HepG2 (cell line): ENCODE results near the gene ARHGEF16. TPM values are rescaled to one million over a fixed set of nuclear protein-coding genes. Genes with fewer than 3 reads are reported as not detected.

Source experiments
- DNMT1 ChIP-seq: sonication (generic); formaldehyde crosslinking; IDR thresholded peaks from 2 replicates; pipeline ENCODE4 v1.5.1; 2020; ENCODE audit warnings: mild to moderate bottlenecking, missing genetic modification reagents
- EED ChIP-seq: sonication (generic); formaldehyde crosslinking; IDR thresholded peaks from 2 replicates; pipeline ENCODE4 v1.5.0; 2020; ENCODE audit warnings: mild to moderate bottlenecking, missing genetic modification reagents
- HNF4A ChIP-seq: sonication (generic); formaldehyde crosslinking; IDR thresholded peaks from 2 replicates; pipeline ENCODE4 v1.4.0; 2020; ENCODE audit warnings: missing genetic modification reagents
- HNRNPH1 ChIP-seq: fragments of 200-400 bp; formaldehyde crosslinking; optimal IDR thresholded peaks from 2 replicates; pipeline ENCODE3; 2017; ENCODE audit warnings: mild to moderate bottlenecking, low read depth, low read length
- HNRNPK ChIP-seq: fragments of 200-400 bp; formaldehyde crosslinking; IDR thresholded peaks from 2 replicates; pipeline ENCODE4 v1.6.1; 2018; ENCODE audit warnings: low read length, low read depth, moderate library complexity, mild to moderate bottlenecking; ENCODE audit not compliant: poor library complexity, severe bottlenecking
- NFIC ChIP-seq: IDR thresholded peaks from 2 replicates; pipeline ENCODE4 v1.6.1; 2012; ENCODE audit warnings: mild to moderate bottlenecking, low read length, inconsistent platforms
- NR2F1 ChIP-seq, 2 experiments: fragments of 450-650 bp in 1 of 2; formaldehyde crosslinking in 1 of 2; IDR thresholded peaks; 2 replicates each; pipeline versions ENCODE4 v1.5.0 to v1.6.1; 2016 to 2020; ENCODE audit warnings: mild to moderate bottlenecking in 1 of 2, missing compliant biosample characterization in 1 of 2, missing genetic modification reagents in 1 of 2, moderate library complexity in 1 of 2
- PRPF4 ChIP-seq: fragments of 200-400 bp; formaldehyde crosslinking; IDR thresholded peaks from 2 replicates; pipeline ENCODE4 v1.6.1; 2016; ENCODE audit warnings: low read length, low read depth; ENCODE audit not compliant: poor library complexity, severe bottlenecking
- REPIN1 ChIP-seq: sonication (generic); formaldehyde crosslinking; IDR thresholded peaks from 2 replicates; pipeline ENCODE4 v1.8.0; 2022; ENCODE audit warnings: missing genetic modification reagents, low read depth, mild to moderate bottlenecking, borderline replicate concordance
- SIX1 ChIP-seq: sonication (generic); formaldehyde crosslinking; IDR thresholded peaks from 2 replicates; pipeline ENCODE4 v1.4.0; 2020; ENCODE audit warnings: missing genetic modification reagents, borderline replicate concordance
- SP140L ChIP-seq: sonication (generic); formaldehyde crosslinking; IDR thresholded peaks from 2 replicates; pipeline ENCODE4 v1.4.0; 2020; ENCODE audit warnings: missing genetic modification reagents, borderline replicate concordance
- SRSF4 ChIP-seq: fragments of 200-400 bp; formaldehyde crosslinking; IDR thresholded peaks from one replicate; pipeline ENCODE4 v1.6.1; 2018; ENCODE audit warnings: mild to moderate bottlenecking, low read depth, low read length, moderate library complexity; ENCODE audit not compliant: poor library complexity, severe bottlenecking
- TRIM24 ChIP-seq: sonication (generic); formaldehyde crosslinking; IDR thresholded peaks from 2 replicates; pipeline ENCODE4 v1.8.0; 2022; ENCODE audit warnings: mild to moderate bottlenecking, missing genetic modification reagents
- XRCC5 ChIP-seq: fragments of 200-400 bp; formaldehyde crosslinking; optimal IDR thresholded peaks from 2 replicates; pipeline ENCODE3; 2017; ENCODE audit warnings: mild to moderate bottlenecking, low read length
- ZBTB20 ChIP-seq: sonication (generic); formaldehyde crosslinking; IDR thresholded peaks from 2 replicates; pipeline ENCODE4 v1.8.1; 2023; ENCODE audit warnings: missing genetic modification reagents, low read depth, mild to moderate bottlenecking, borderline replicate concordance
- ZFP36 ChIP-seq: fragments of 150-350 bp; IDR thresholded peaks from 2 replicates; pipeline ENCODE4 v1.6.1; 2018; ENCODE audit warnings: borderline replicate concordance, low read length, low read depth; ENCODE audit not compliant: partially characterized antibody
- ZFP36L1 ChIP-seq: sonication (generic); formaldehyde crosslinking; IDR thresholded peaks from 2 replicates; pipeline ENCODE4 v1.8.0; 2022; ENCODE audit warnings: mild to moderate bottlenecking, missing genetic modification reagents, moderate library complexity
- ZFP62 ChIP-seq: sonication (generic); formaldehyde crosslinking; IDR thresholded peaks from 2 replicates; pipeline ENCODE4 v1.4.0; 2020; ENCODE audit warnings: missing genetic modification reagents
- ZNF24 ChIP-seq: fragments of 450-650 bp; IDR thresholded peaks from 2 replicates; pipeline ENCODE4 v1.6.1; 2017; ENCODE audit warnings: antibody characterized with exemption, mild to moderate bottlenecking
- ZNF451 ChIP-seq: sonication (generic); formaldehyde crosslinking; IDR thresholded peaks from 2 replicates; pipeline ENCODE4 v1.5.0; 2020; ENCODE audit warnings: mild to moderate bottlenecking, missing genetic modification reagents
- ZNF747 ChIP-seq: sonication (generic); formaldehyde crosslinking; IDR thresholded peaks from 2 replicates; pipeline ENCODE4 v1.8.1; 2023; ENCODE audit warnings: missing genetic modification reagents, mild to moderate bottlenecking, borderline replicate concordance
- polyA plus RNA-seq, 8 experiments: library from polyadenylated mRNA; depleted of rRNA in 3 of 8; stranded (reverse) in 7 of 8; unstranded in 1 of 8; fragments of >200 nt; fragmentation: Illumina TruSeq in 4 of 8; extraction: Trizol in 4 of 8; gene quantifications; 2 replicates each; pipeline versions ENCODE4 v1.2.1 to v1.2.3, GENCODE V29; 2011 to 2016; ENCODE audit warnings: low read depth in 4 of 8, missing spikeins in 1 of 8, mixed read lengths in 1 of 8; ENCODE audit not compliant: insufficient read depth in 1 of 8
- total RNA-seq, 5 experiments: library from RNA; depleted of rRNA; stranded (reverse); fragments of >200 nt; fragmentation: Illumina TruSeq; extraction: Trizol; gene quantifications; 2 replicates each; pipeline ENCODE4 v1.2.3, GENCODE V29; 2016; ENCODE audit warnings: low read depth in 1 of 5
- TF ChIP-seq, protein P1 (sequence below): IDR thresholded peaks from 2 replicates; pipeline ENCODE4 v1.6.1; 2016; ENCODE audit warnings: mild to moderate bottlenecking, missing biosample characterization, missing genetic modification reagents
- TF ChIP-seq, protein P2 (sequence below): sonication (generic); formaldehyde crosslinking; IDR thresholded peaks from 2 replicates; pipeline ENCODE4 v1.5.0; 2020; ENCODE audit warnings: mild to moderate bottlenecking, missing genetic modification reagents
- TF ChIP-seq, protein P3 (sequence below): sonication (generic); formaldehyde crosslinking; IDR thresholded peaks from 2 replicates; pipeline ENCODE4 v1.5.0; 2020; ENCODE audit warnings: missing genetic modification reagents
- TF ChIP-seq, protein P4 (sequence below): sonication (generic); formaldehyde crosslinking; IDR thresholded peaks from 2 replicates; pipeline ENCODE4 v1.4.0; 2020; ENCODE audit warnings: missing genetic modification reagents, mild to moderate bottlenecking, borderline replicate concordance

ARHGEF16 gene
- total and polyA plus RNA-seq, 2 of the 13 experiments (the other 11 are each of a cell fraction or from before 2014, with no cell fraction given) = 20.3 to 39.9 TPM

DNA sequence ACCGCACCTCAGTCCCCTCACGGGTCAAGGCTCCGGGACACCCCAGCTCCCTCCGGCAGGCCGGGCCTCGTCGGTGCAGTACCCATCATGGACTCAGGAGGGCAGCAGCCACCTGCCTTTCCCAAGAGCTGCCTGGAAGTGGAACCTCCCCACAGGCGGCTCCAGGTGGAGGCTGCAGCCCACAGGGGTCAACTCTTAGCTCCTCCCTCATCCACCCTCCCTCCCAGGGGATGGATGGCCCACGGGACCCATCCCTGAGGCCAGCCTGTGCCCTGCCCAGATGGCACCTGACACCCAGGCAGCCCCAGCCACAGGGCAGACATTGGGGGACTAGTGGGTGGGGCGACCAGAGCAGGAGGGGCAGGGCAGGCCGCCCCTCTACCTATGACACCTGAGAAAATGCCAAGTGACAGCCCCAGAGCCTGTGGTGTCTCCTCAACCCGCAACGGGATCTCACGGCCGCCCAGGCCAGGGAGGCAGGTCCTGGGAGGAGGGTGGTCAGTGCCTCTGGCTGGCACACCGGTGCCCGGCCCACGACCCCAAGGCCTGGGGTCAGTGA is 1.2 kb upstream of the ARHGEF16 start (continued):
- TF ChIP-seq SP140L (CRISPR knock-in tag) = no peak
- no peak for TF ChIP-seq HNRNPH1
- TF ChIP-seq, protein P1, sequence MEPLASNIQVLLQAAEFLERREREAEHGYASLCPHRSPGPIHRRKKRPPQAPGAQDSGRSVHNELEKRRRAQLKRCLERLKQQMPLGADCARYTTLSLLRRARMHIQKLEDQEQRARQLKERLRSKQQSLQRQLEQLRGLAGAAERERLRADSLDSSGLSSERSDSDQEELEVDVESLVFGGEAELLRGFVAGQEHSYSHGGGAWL = peak; percentile 48
- peak; percentile 25; the same call in 1 of the 2 replicates for TF ChIP-seq HNF4A (CRISPR knock-in tag)
- TF ChIP-seq, protein P2, sequence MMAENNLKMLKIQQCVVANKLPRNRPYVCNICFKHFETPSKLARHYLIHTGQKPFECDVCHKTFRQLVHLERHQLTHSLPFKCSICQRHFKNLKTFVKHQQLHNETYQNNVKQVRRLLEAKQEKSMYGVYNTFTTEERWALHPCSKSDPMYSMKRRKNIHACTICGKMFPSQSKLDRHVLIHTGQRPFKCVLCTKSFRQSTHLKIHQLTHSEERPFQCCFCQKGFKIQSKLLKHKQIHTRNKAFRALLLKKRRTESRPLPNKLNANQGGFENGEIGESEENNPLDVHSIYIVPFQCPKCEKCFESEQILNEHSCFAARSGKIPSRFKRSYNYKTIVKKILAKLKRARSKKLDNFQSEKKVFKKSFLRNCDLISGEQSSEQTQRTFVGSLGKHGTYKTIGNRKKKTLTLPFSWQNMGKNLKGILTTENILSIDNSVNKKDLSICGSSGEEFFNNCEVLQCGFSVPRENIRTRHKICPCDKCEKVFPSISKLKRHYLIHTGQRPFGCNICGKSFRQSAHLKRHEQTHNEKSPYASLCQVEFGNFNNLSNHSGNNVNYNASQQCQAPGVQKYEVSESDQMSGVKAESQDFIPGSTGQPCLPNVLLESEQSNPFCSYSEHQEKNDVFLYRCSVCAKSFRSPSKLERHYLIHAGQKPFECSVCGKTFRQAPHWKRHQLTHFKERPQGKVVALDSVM = 0 out of 2 replicates have a peak, but pooled peaks have one; percentile 16
- no peak for TF ChIP-seq SRSF4
- TF ChIP-seq, protein P3, sequence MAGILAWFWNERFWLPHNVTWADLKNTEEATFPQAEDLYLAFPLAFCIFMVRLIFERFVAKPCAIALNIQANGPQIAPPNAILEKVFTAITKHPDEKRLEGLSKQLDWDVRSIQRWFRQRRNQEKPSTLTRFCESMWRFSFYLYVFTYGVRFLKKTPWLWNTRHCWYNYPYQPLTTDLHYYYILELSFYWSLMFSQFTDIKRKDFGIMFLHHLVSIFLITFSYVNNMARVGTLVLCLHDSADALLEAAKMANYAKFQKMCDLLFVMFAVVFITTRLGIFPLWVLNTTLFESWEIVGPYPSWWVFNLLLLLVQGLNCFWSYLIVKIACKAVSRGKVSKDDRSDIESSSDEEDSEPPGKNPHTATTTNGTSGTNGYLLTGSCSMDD (CRISPR knock-in tag) = no peak
- no peak for TF ChIP-seq ZFP36L1 (CRISPR knock-in tag)
- TF ChIP-seq PRPF4 = no peak
- no peak for TF ChIP-seq EED
- TF ChIP-seq NFIC = no peak
- TF ChIP-seq ZFP36 = peak; percentile 15
- 0 out of 2 replicates have a peak, but pooled peaks have one; percentile 44 for TF ChIP-seq DNMT1
- TF ChIP-seq TRIM24 (CRISPR knock-in tag) = no peak
- TF ChIP-seq NR2F1 (CRISPR knock-in tag; IDR thresholded peaks at IDR 0.05) = 0 out of 4 replicates have a peak, but pooled peaks of 1 of the 2 experiments have one; percentile 18
- TF ChIP-seq HNRNPK = no peak
- peak; percentile 36 for TF ChIP-seq XRCC5
- TF ChIP-seq, protein P4, sequence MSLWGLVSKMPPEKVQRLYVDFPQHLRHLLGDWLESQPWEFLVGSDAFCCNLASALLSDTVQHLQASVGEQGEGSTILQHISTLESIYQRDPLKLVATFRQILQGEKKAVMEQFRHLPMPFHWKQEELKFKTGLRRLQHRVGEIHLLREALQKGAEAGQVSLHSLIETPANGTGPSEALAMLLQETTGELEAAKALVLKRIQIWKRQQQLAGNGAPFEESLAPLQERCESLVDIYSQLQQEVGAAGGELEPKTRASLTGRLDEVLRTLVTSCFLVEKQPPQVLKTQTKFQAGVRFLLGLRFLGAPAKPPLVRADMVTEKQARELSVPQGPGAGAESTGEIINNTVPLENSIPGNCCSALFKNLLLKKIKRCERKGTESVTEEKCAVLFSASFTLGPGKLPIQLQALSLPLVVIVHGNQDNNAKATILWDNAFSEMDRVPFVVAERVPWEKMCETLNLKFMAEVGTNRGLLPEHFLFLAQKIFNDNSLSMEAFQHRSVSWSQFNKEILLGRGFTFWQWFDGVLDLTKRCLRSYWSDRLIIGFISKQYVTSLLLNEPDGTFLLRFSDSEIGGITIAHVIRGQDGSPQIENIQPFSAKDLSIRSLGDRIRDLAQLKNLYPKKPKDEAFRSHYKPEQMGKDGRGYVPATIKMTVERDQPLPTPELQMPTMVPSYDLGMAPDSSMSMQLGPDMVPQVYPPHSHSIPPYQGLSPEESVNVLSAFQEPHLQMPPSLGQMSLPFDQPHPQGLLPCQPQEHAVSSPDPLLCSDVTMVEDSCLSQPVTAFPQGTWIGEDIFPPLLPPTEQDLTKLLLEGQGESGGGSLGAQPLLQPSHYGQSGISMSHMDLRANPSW (CRISPR knock-in tag) = no peak
- TF ChIP-seq ZNF451 (CRISPR knock-in tag) = no peak
- TF ChIP-seq REPIN1 (CRISPR knock-in tag) = 0 out of 2 replicates have a peak, but pooled peaks have one; percentile 49
- TF ChIP-seq ZFP62 (CRISPR knock-in tag) = no peak
- TF ChIP-seq ZBTB20 (CRISPR knock-in tag) = no peak
- no peak for TF ChIP-seq ZNF24
- TF ChIP-seq ZNF747 (CRISPR knock-in tag) = no peak
- no peak for TF ChIP-seq SIX1
